GM11168 (cell line): ENCODE measurements around the gene FAH.

Experiments
- in situ Hi-C: fragments of 300-500 bp; cut with MboI; formaldehyde crosslinking; loops from one replicate; pipeline ENCODE4 v1.12.0; 2022; ENCODE audit warnings: low sequenced_read_pairs; ENCODE audit not compliant: unreplicated experiment

The FAH gene

GRCh38 chr15:80188251-80188650 lies 35.5 kb downstream of the FAH start:
- in situ Hi-C loops: no loop called here

- in situ Hi-C loops: no loop called here
These were observed 38.4 kb downstream of the FAH start for GRCh38 chr15:80191198-80191597.

- in situ Hi-C loops: no loop called here
These were observed 39.2 kb downstream of the FAH start for GRCh38 chr15:80191897-80192595.

- in situ Hi-C loops: no loop called here
These were observed 41.4 kb downstream of the FAH start for GRCh38 chr15:80194186-80194585.

- in situ Hi-C loops: no loop called here
These were observed 42.1 kb downstream of the FAH start for GRCh38 chr15:80194914-80195313.

- in situ Hi-C loops: no loop called here
These were observed 46.6 kb downstream of the FAH start for GRCh38 chr15:80199366-80199765.

- in situ Hi-C loops: no loop called here
These were observed 47.1 kb downstream of the FAH start for GRCh38 chr15:80199869-80200268.

- in situ Hi-C loops: no loop called here
These were observed 48.6 kb downstream of the FAH start for GRCh38 chr15:80201256-80202015.

- in situ Hi-C loops: no loop called here
These were observed 49.2 kb downstream of the FAH start for GRCh38 chr15:80202016-80202315.

- in situ Hi-C loops: no loop called here
These were observed 50.0 kb downstream of the FAH start for GRCh38 chr15:80202641-80203360.

GRCh38 chr15:80203361-80203885 lies 50.6 kb downstream of the FAH start:
- in situ Hi-C loops: no loop called here

- in situ Hi-C loops: no loop called here
These were observed 51.4 kb downstream of the FAH start for GRCh38 chr15:80204231-80204630.

GRCh38 chr15:80207887-80208286 lies 55.1 kb downstream of the FAH start:
- in situ Hi-C loops: no loop called here

- in situ Hi-C loops: no loop called here
These were observed 56.2 kb downstream of the FAH start for GRCh38 chr15:80208758-80209734.

- in situ Hi-C loops: no loop called here
These were observed 58.1 kb downstream of the FAH start for GRCh38 chr15:80210611-80211573.

- in situ Hi-C loops: no loop called here
These were observed 59.2 kb downstream of the FAH start for GRCh38 chr15:80211976-80212375.

- in situ Hi-C loops: no loop called here
These were observed 62.1 kb downstream of the FAH start for GRCh38 chr15:80214910-80215309.

GRCh38 chr15:80216141-80216540 lies 63.3 kb downstream of the FAH start:
- in situ Hi-C loops: no loop called here

- in situ Hi-C loops: no loop called here
These were observed 64.1 kb downstream of the FAH start for GRCh38 chr15:80216911-80217310.
